ENCODE measurements around the gene UCK1. TPM values are rescaled to one million over a fixed set of nuclear protein-coding genes. Genes with fewer than 3 reads are reported as not detected.
"Not testable (repeated sequence)": the region's sequence is repeated elsewhere in the genome, so short reads cannot be mapped to it uniquely, and the experiment has no call there.

UCK1 gene
- total and polyA plus RNA-seq, 4 experiments from 2014 or later: 25.8 to 39.7 (median 31.4) TPM

DNA sequence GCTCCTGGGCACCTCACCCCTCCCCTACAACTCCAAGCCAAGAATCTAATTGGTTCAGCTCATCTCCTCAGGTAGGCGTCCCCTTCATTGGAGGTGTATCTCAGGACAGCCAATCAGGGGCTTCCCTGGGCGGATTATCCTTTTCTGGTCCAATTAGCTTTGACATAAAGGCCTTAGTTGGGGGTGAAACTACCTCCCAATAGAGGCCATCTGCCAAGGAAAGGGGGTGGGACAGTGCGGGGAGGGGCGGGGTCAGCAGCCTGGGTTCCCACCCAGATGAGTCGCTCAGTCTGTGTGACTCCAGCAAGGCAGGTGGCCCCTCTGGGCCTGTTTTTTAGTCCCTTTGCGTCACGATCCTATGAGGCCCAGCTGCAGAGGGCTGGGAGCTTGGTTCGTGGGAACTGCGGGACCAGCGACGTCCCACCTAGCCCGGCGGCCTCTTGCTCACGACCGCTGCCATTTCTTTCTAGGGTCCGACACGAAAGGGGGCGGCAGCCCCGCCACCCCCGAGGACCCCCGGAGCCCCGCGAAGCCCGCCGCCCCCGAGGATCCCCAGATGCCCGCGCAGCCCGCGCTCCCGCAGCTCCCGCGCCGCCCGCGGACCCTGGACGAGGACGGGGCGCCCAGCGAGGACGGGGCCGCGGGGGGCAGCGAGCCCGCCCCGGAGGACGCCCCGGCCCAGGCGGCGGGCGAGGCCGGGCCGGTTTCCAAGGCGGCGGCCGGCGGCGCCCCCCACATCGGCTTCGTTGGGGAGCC, 23.2 kb upstream of the UCK1 start:
- Histone ChIP-seq H3K27ac (ENCODE audit: low read depth, low read length) (no peak overlapping the region), H3K36me3 (ENCODE audit: insufficient read depth, low read length) (no peaks in the 10 kb centered on the region), H3K4me3 (ENCODE audit: low read length in 2 of 2) (no peak overlapping the region), H3K9me3 (ENCODE audit: control insufficient read depth in 1 of 2, low read length in 2 of 2) (no peaks in the 10 kb centered on the region), H3K4me1 (ENCODE audit: insufficient read depth, low read length) (no peaks in the 10 kb centered on the region), H3K27me3 (ENCODE audit: insufficient read depth, low read length) (peaks cover 4% of the 10 kb centered on the region)
- no peak for DNase-seq
- Mint-ChIP-seq H3K9me3 (peaks cover 0 to 9% (median 0%) of the 10 kb centered on the region in 8 donors), H3K4me1 (peaks cover 3 to 14% (median 5%) of the 10 kb centered on the region in 4 donors), H3K36me3 (peaks cover 0 to 5% of the 10 kb centered on the region in 2 donors), H3K27me3 (peaks cover 22 to 28% of the 10 kb centered on the region in 2 donors), H3K27ac (no peak overlapping the region), H3K4me3 (no peak overlapping the region)
- ChIA-PET POLR2A (ENCODE audit: partially characterized antibody) (interaction anchor here (1.0 to 1.2 kb wide), 2 partner anchors 9 to 13 kb away, joined by 3 read pairs; no protein-coding TSS in a partner anchor), CTCF (ENCODE audit: partially characterized antibody) (no interaction called here)
- intact Hi-C loops (cut with micrococcal nuclease): no loop called here

DNA sequence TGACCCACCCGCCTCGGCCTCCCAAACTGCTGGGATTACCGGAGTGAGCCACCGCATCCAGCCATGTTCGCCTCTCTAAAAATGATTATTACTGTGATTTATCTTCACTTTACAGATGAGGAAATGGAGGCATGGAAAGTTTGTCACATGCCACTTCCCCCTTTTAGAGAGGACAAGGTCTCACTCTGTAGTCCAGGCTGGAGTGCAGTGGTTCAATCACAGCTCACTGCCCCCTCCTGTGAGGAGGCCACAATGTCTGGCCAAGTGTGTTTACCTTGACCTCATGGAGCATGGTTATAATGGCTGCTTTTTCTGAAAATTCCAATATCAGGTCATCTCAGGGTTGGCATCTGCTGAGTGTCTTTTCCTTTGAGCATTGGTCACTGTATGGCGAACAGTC, 21.0 kb upstream of the UCK1 start:
- Mint-ChIP-seq H3K27ac (no peak overlapping the region), H3K27me3 (peaks cover 42 to 48% of the 10 kb centered on the region in 2 donors), H3K4me1 (peaks cover 3 to 27% (median 16%) of the 10 kb centered on the region in 4 donors), H3K4me3 (no peak overlapping the region), H3K36me3 (peaks cover 4 to 5% of the 10 kb centered on the region in 2 donors), H3K9me3 (peaks cover 0 to 17% (median 6%) of the 10 kb centered on the region in 8 donors)
- intact Hi-C loops (cut with micrococcal nuclease): no loop called here
- no peak overlapping the region for H3K27ac ChIP-seq (ENCODE audit: low read depth, low read length)
- H3K36me3 ChIP-seq (ENCODE audit: insufficient read depth, low read length): no peaks in the 10 kb centered on the region
- CTCF ChIA-PET (ENCODE audit: partially characterized antibody): no interaction called here
- POLR2A ChIA-PET (ENCODE audit: partially characterized antibody): no interaction called here
- no peaks in the 10 kb centered on the region for H3K4me1 ChIP-seq (ENCODE audit: insufficient read depth, low read length)
- no peak overlapping the region for H3K4me3 ChIP-seq (ENCODE audit: low read length in 2 of 2)
- peaks cover 4% of the 10 kb centered on the region for H3K27me3 ChIP-seq (ENCODE audit: insufficient read depth, low read length)
- DNase-seq: no peak
- H3K9me3 ChIP-seq (ENCODE audit: control insufficient read depth in 1 of 2, low read length in 2 of 2): no peaks in the 10 kb centered on the region

DNA sequence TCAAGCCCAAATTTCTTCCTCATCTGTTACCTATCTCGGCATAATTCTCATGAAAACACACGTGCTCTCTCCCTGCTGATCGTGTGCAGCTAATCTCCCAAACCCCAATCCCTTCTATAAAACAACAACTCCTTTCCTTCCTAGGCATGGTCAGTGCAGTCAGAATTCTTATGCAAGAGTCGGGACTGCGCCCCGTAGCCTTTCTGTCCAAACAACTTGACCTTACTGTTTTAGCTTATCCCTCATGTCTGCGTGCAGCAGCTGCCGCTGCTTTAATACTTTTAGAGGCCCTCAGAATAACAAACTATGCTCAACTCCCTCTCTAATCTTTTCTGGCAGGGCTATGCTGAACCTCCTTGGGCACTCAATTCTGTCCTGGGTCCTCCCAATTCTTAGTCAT, 19.4 kb upstream of the UCK1 start:
- H3K36me3 ChIP-seq (ENCODE audit: insufficient read depth, low read length); H3K27ac Mint-ChIP-seq; H3K27me3 ChIP-seq (ENCODE audit: insufficient read depth, low read length); POLR2A ChIA-PET (ENCODE audit: partially characterized antibody); intact Hi-C loops (cut with micrococcal nuclease); H3K4me1 ChIP-seq (ENCODE audit: insufficient read depth, low read length); DNase-seq; H3K4me3 Mint-ChIP-seq; H3K27ac ChIP-seq (ENCODE audit: low read depth, low read length); H3K9me3 ChIP-seq (ENCODE audit: control insufficient read depth in 1 of 2, low read length in 2 of 2); H3K36me3 Mint-ChIP-seq; H3K4me3 ChIP-seq (ENCODE audit: low read length in 2 of 2); CTCF ChIA-PET (ENCODE audit: partially characterized antibody): not testable (repeated sequence)
- Mint-ChIP-seq H3K9me3 (peaks cover 0 to 22% (median 6%) of the 10 kb centered on the region in 8 donors), H3K27me3 (peaks cover 41 to 56% of the 10 kb centered on the region in 2 donors), H3K4me1 (peaks cover 3 to 27% (median 18%) of the 10 kb centered on the region in 4 donors)

DNA sequence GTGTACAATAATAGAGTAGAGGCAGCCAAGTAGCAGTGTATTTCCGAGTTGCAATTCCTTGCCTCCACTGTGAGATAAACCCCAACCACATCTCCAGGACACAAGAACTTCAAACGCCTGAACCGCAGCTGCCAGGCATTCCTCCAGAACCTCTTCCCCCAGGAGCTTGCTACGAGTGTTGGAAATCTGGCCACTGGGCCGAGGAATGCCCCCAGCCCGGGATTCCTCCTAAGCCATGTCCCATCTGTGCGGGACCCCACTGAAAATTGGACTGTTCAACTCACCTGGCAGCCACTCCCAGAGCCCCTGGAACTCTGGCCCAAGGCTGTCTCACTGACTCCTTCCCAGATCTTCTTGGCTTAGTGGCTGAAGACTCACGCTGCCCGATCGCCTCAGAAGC, 18.1 kb upstream of the UCK1 start:
- H3K4me1 ChIP-seq (ENCODE audit: insufficient read depth, low read length); H3K27ac Mint-ChIP-seq; POLR2A ChIA-PET (ENCODE audit: partially characterized antibody); H3K36me3 Mint-ChIP-seq; H3K36me3 ChIP-seq (ENCODE audit: insufficient read depth, low read length); H3K4me3 ChIP-seq (ENCODE audit: low read length in 2 of 2); H3K27ac ChIP-seq (ENCODE audit: low read depth, low read length); H3K9me3 ChIP-seq (ENCODE audit: control insufficient read depth in 1 of 2, low read length in 2 of 2); CTCF ChIA-PET (ENCODE audit: partially characterized antibody); intact Hi-C loops (cut with micrococcal nuclease); DNase-seq; H3K27me3 ChIP-seq (ENCODE audit: insufficient read depth, low read length): not testable (repeated sequence)
- Mint-ChIP-seq H3K4me1 (peaks cover 3 to 27% (median 14%) of the 10 kb centered on the region in 4 donors), H3K27me3 (peaks cover 37 to 51% of the 10 kb centered on the region in 2 donors), H3K9me3 (peaks cover 0 to 31% (median 13%) of the 10 kb centered on the region in 8 donors), H3K4me3 (peak overlapping the region in 2 of 8 donors; percentile 5 to 37)

DNA sequence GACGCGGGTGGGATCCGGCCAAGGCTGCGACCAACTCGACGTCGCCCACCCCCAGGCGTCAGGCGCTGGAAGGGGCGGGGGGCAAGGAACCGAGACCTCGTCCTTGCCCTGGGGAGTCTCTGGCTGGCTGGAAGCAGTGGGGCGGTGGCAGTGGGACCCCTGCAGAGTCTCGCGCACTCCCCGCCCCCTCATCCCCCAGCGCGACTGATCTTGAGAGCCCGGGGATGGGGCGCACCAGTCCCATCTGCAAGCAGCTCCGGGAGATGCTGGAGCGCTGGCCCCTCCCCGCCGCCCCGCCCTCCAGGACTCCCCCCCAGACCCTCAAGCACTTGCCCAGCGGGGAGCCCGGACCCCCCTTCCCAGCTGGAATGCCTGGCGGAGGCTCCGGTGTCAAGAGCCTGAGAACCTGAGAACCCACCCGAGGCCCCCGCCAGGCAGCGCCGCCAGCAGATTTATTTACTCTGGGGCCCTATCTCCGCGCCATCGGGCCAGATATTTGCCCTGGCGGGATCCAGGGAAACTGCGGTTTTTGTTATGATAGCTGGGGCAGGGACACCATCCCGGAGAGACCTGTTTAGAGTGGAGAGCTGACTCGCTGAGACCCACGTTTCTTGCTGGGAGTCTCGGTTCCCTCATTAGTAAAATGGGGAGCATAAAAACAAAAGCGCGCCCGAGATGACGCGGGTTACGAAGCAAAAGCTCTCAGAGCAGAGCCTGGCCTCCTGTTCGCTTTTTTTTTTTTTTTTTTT, 15.4 kb upstream of the UCK1 start:
- H3K27me3 ChIP-seq (ENCODE audit: insufficient read depth, low read length): peaks cover 4% of the 10 kb centered on the region
- Mint-ChIP-seq H3K9me3 (peaks cover 0 to 54% (median 30%) of the 10 kb centered on the region in 8 donors), H3K27me3 (peaks cover 31 to 40% of the 10 kb centered on the region in 2 donors), H3K36me3 (peaks cover 4 to 7% of the 10 kb centered on the region in 2 donors), H3K4me3 (peak overlapping the region; percentile 80 to 91 (median 84)), H3K27ac (peak overlapping the region in 4 of 7 donors; percentile 22 to 76 (median 44)), H3K4me1 (peaks cover 1 to 27% (median 16%) of the 10 kb centered on the region in 4 donors)
- H3K9me3 ChIP-seq (ENCODE audit: control insufficient read depth in 1 of 2, low read length in 2 of 2): peaks cover 0 to 9% of the 10 kb centered on the region in 2 donors
- no peak for DNase-seq
- H3K27ac ChIP-seq (ENCODE audit: low read depth, low read length): no peak overlapping the region
- ChIA-PET POLR2A (ENCODE audit: partially characterized antibody) (interaction anchor here (1.0 to 1.6 kb wide), 4 partner anchors 32 to 121 kb away, joined by 3 to 5 read pairs (median 4); no protein-coding TSS in a partner anchor), CTCF (ENCODE audit: partially characterized antibody) (interaction anchor here (2.1 kb wide), 1 partner anchor 13 kb away, joined by 8 read pairs; no protein-coding TSS in a partner anchor)
- no peaks in the 10 kb centered on the region for H3K36me3 ChIP-seq (ENCODE audit: insufficient read depth, low read length)
- peaks cover 6% of the 10 kb centered on the region for H3K4me1 ChIP-seq (ENCODE audit: insufficient read depth, low read length)
- intact Hi-C loops (cut with micrococcal nuclease): no loop called here
- H3K4me3 ChIP-seq (ENCODE audit: low read length in 2 of 2): peak overlapping the region in 1 of 2 donors; percentile 32

DNA sequence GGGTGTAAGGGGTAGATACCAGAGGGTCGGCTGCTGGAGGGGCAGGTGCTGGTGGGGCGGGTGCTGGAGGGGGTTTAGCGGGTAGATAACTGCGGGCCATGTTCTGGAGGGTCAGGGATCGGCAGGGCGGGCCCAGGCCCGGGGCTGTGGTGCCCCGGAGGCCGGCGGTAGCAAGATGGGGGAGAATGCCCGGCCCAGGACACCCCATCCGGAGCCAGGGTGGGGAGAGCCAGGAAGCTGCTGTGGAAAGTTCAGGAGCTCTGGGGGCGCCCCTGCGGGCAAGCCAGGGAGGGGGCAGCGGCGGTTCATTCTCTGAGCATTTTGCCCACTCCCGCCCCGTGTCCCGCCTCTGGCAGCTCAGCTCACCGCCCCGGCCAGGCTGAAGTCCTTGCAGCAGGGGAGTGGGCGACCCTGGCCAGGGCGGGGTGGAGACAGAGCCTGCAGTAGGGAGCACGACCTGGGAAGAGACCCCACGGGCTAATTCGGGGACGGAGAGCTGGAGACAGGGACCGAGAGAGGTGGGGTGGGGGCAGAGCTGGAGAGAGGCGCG, 14.8 kb upstream of the UCK1 start:
- Histone ChIP-seq H3K4me3 (ENCODE audit: low read length in 2 of 2) (peak overlapping the region in 1 of 2 donors; percentile 19), H3K36me3 (ENCODE audit: insufficient read depth, low read length) (no peaks in the 10 kb centered on the region), H3K9me3 (ENCODE audit: control insufficient read depth in 1 of 2, low read length in 2 of 2) (peaks cover 0 to 9% of the 10 kb centered on the region in 2 donors), H3K27me3 (ENCODE audit: insufficient read depth, low read length) (peaks cover 4% of the 10 kb centered on the region), H3K27ac (ENCODE audit: low read depth, low read length) (no peak overlapping the region), H3K4me1 (ENCODE audit: insufficient read depth, low read length) (peaks cover 9% of the 10 kb centered on the region)
- peaks cover 29 to 39% of the 10 kb centered on the region in 2 donors for H3K27me3 Mint-ChIP-seq
- ChIA-PET POLR2A (ENCODE audit: partially characterized antibody) (interaction anchor here (1.0 to 1.6 kb wide), 4 partner anchors 33 to 122 kb away, joined by 3 to 5 read pairs (median 4); no protein-coding TSS in a partner anchor), CTCF (ENCODE audit: partially characterized antibody) (interaction anchor here (2.1 kb wide), 1 partner anchor 14 kb away, joined by 8 read pairs; no protein-coding TSS in a partner anchor)
- peaks cover 0 to 54% (median 30%) of the 10 kb centered on the region in 8 donors for H3K9me3 Mint-ChIP-seq
- peaks cover 1 to 28% (median 16%) of the 10 kb centered on the region in 4 donors for H3K4me1 Mint-ChIP-seq
- intact Hi-C loops (cut with micrococcal nuclease): no loop called here
- H3K36me3 Mint-ChIP-seq: peaks cover 4 to 7% of the 10 kb centered on the region in 2 donors
- peak overlapping the region in 6 of 8 donors; percentile 48 to 86 (median 62) for H3K4me3 Mint-ChIP-seq
- no peak for DNase-seq
- peak overlapping the region in 1 of 7 donors; percentile 64 for H3K27ac Mint-ChIP-seq

Measured in CD4-positive, alpha-beta memory T cell (primary cell).